H9 (cell line): ENCODE data around the gene DAPK2. TPM values are rescaled to one million over a fixed set of nuclear protein-coding genes. Genes with fewer than 3 reads are reported as not detected.

Source experiments
- DNase-seq: peaks from one replicate; pipeline ENCODE4 v3.0.0-alpha.2; 2017
- H2AFZ ChIP-seq: one replicate; pipeline ENCODE4 v1.6.1; 2013; ENCODE audit warnings: mild to moderate bottlenecking, low read length, control low read depth, moderate library complexity
- H2AK5ac ChIP-seq: 2 replicates; pipeline ENCODE4 v1.6.1; 2013; ENCODE audit warnings: low read length, control low read depth, mixed read lengths; ENCODE audit not compliant: insufficient read length
- H2BK120ac ChIP-seq: one replicate; pipeline ENCODE4 v1.6.1; 2013; ENCODE audit warnings: low read depth, mild to moderate bottlenecking, low read length, control low read depth, inconsistent platforms; ENCODE audit not compliant: poor library complexity, severe bottlenecking
- H2BK12ac ChIP-seq: 2 replicates; pipeline ENCODE4 v1.6.1; 2013; ENCODE audit warnings: low read length, control low read depth, mixed read lengths, low read depth; ENCODE audit not compliant: insufficient read length
- H2BK15ac ChIP-seq: 2 replicates; pipeline ENCODE4 v1.6.1; 2013; ENCODE audit warnings: low read depth, low read length, control low read depth
- H2BK20ac ChIP-seq: one replicate; pipeline ENCODE4 v1.6.1; 2013; ENCODE audit warnings: low read depth, mild to moderate bottlenecking, low read length, control low read depth, inconsistent platforms; ENCODE audit not compliant: poor library complexity, severe bottlenecking
- H2BK5ac ChIP-seq: 2 replicates; pipeline ENCODE4 v1.6.1; 2013; ENCODE audit warnings: low read length, control low read depth, mixed read lengths; ENCODE audit not compliant: insufficient read length
- H3K14ac ChIP-seq: 2 replicates; pipeline ENCODE4 v1.6.1; 2013; ENCODE audit warnings: low read length, control low read depth; ENCODE audit not compliant: insufficient read depth
- H3K18ac ChIP-seq: 2 replicates; pipeline ENCODE4 v1.6.1; 2013; ENCODE audit warnings: low read depth, mild to moderate bottlenecking, mixed read lengths, low read length, control low read depth; ENCODE audit not compliant: insufficient read length
- H3K23ac ChIP-seq: 2 replicates; pipeline ENCODE4 v1.6.1; 2013; ENCODE audit warnings: low read length, control low read depth, mixed read lengths, low read depth; ENCODE audit not compliant: insufficient read length
- H3K23me2 ChIP-seq: 2 replicates; pipeline ENCODE4 v1.6.1; 2013; ENCODE audit warnings: low read depth, mild to moderate bottlenecking, mixed read lengths, low read length, control low read depth; ENCODE audit not compliant: insufficient read length, poor library complexity, severe bottlenecking
- H3K27ac ChIP-seq: 2 replicates; pipeline ENCODE4 v1.5.1; 2013; ENCODE audit warnings: low read length, control low read depth, mixed read lengths, low read depth; ENCODE audit not compliant: insufficient read length
- H3K27me3 ChIP-seq: 2 replicates; pipeline ENCODE4 v1.6.1; 2013; ENCODE audit warnings: low read length, control low read depth, inconsistent platforms; ENCODE audit not compliant: insufficient read depth
- H3K4ac ChIP-seq: 2 replicates; pipeline ENCODE4 v1.6.1; 2013; ENCODE audit warnings: low read depth, mild to moderate bottlenecking, control low read depth, inconsistent platforms, low read length, moderate library complexity
- H3K4me1 ChIP-seq: 2 replicates; pipeline ENCODE4 v1.6.1; 2013; ENCODE audit warnings: low read length, control low read depth, inconsistent platforms; ENCODE audit not compliant: insufficient read depth
- H3K4me2 ChIP-seq: 2 replicates; pipeline ENCODE4 v1.6.1; 2013; ENCODE audit warnings: low read length, control low read depth, mixed read lengths; ENCODE audit not compliant: insufficient read length, insufficient read depth
- H3K56ac ChIP-seq: 2 replicates; pipeline ENCODE4 v1.6.1; 2013; ENCODE audit warnings: low read depth, mild to moderate bottlenecking, mixed read lengths, low read length, control low read depth; ENCODE audit not compliant: insufficient read length
- H3K79me1 ChIP-seq: 2 replicates; pipeline ENCODE4 v1.6.1; 2013; ENCODE audit warnings: low read depth, mild to moderate bottlenecking, moderate library complexity, low read length, control low read depth, inconsistent platforms; ENCODE audit not compliant: insufficient read depth, poor library complexity, severe bottlenecking
- H3K79me2 ChIP-seq: 2 replicates; pipeline ENCODE4 v1.6.1; 2013; ENCODE audit warnings: low read length, control low read depth, inconsistent platforms; ENCODE audit not compliant: insufficient read depth
- H3K9ac ChIP-seq: 2 replicates; pipeline ENCODE4 v1.6.1; 2013; ENCODE audit warnings: low read length, control low read depth, mixed read lengths; ENCODE audit not compliant: insufficient read length; ENCODE audit errors: extremely low read depth
- H3K9me3 ChIP-seq: one replicate; pipeline ENCODE4 v1.6.1; 2013; ENCODE audit warnings: low read depth, low read length, inconsistent platforms; ENCODE audit not compliant: control insufficient read depth
- H3T11ph ChIP-seq: one replicate; pipeline ENCODE4 v1.6.1; 2013; ENCODE audit warnings: mild to moderate bottlenecking, low read length, control low read depth, inconsistent platforms
- H4K20me1 ChIP-seq: one replicate; pipeline ENCODE4 v1.6.1; 2013; ENCODE audit not compliant: control insufficient read depth, insufficient read length, insufficient read depth
- H4K5ac ChIP-seq: 2 replicates; pipeline ENCODE4 v1.6.1; 2013; ENCODE audit warnings: low read depth, mild to moderate bottlenecking, mixed read lengths, low read length, control low read depth; ENCODE audit not compliant: insufficient read length
- H4K8ac ChIP-seq: replicated peaks from 2 replicates; pipeline ENCODE4 v1.6.1; 2013; ENCODE audit warnings: low read length, control low read depth, mixed read lengths, low read depth; ENCODE audit not compliant: insufficient read length
- H4K91ac ChIP-seq: 2 replicates; pipeline ENCODE4 v1.6.1; 2013; ENCODE audit warnings: low read depth, mild to moderate bottlenecking, moderate library complexity, mixed read lengths, low read length, control low read depth; ENCODE audit not compliant: insufficient read length
- H3K27ac Mint-ChIP-seq, 3 experiments: 2 replicates in 2 of 3; 3 replicates in 1 of 3; pipeline ENCODE4 v1.8.0; 2020 to 2021; ENCODE audit warnings: mixed read lengths in 3 of 3, mild to moderate bottlenecking in 1 of 3, moderate library complexity in 1 of 3
- H3K27me3 Mint-ChIP-seq: 2 replicates; pipeline ENCODE4 v1.8.0; 2021; ENCODE audit warnings: low read depth, mild to moderate bottlenecking, moderate library complexity, mixed read lengths
- H3K36me3 Mint-ChIP-seq, 3 experiments: 2 replicates in 2 of 3; 3 replicates in 1 of 3; pipeline ENCODE4 v1.8.0; 2020 to 2021; ENCODE audit warnings: low read depth in 3 of 3, mixed read lengths in 3 of 3; ENCODE audit not compliant: insufficient read depth in 1 of 3
- H3K4me1 Mint-ChIP-seq, 2 experiments: 2 replicates each; pipeline ENCODE4 v1.8.0; 2020; ENCODE audit warnings: mixed read lengths in 2 of 2
- H3K4me3 Mint-ChIP-seq, 2 experiments: 2 replicates in 1 of 2; 3 replicates in 1 of 2; pipeline ENCODE4 v1.8.0; 2020 to 2021; ENCODE audit warnings: mild to moderate bottlenecking in 2 of 2, mixed read lengths in 2 of 2, moderate library complexity in 1 of 2
- H3K9me3 Mint-ChIP-seq, 2 experiments: 2 replicates in 1 of 2; 3 replicates in 1 of 2; pipeline ENCODE4 v1.8.0; 2020; ENCODE audit warnings: mild to moderate bottlenecking in 2 of 2, mixed read lengths in 2 of 2, moderate library complexity in 1 of 2
- WGBS: extraction: QIAGEN DNeasy Blood & Tissue Kit; methylation state at CpG from one replicate; pipeline ENCODE4 v1.1.7; 2013; ENCODE audit warnings: missing lambda C conversion rate, low lambda C conversion rate, mixed read lengths; ENCODE audit not compliant: insufficient read length; ENCODE audit errors: extremely low coverage; 5-methylcytosine and 5-hydroxymethylcytosine counted together
- total RNA-seq: library from RNA; stranded (reverse); gene quantifications from 2 replicates; pipeline ENCODE4 v1.2.1, GENCODE V29; 2021
- TF ChIP-seq, protein P1 (sequence below): fragments of 200-600 bp; sonication (generic); conservative IDR thresholded peaks from 3 replicates; pipeline ENCODE4 v1.8.0; 2021; ENCODE audit warnings: antibody characterized with exemption, mild to moderate bottlenecking

The DAPK2 gene
- total RNA-seq, 1 experiment from 2014 or later = 3.5 TPM

DNA sequence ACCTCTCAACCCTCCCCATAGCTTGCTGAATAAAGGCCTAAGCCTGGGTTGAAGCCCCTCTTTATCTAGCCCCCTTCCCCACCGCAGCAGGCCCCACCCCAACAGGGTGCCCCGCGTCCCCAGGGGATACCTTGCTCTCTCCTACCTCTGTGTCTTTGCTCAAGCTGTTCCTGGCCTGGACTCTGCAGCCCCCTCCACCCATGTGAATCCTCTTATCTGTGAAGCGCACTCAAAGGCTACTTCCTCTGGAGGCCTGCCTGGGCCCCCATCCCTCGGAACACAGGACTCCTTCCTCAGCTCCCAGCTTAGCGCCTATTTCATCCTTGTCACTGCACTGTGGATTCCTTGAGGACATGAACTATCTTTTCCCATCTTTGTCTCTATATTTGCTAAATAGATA lies 151.1 kb downstream of the DAPK2 start:
- H3K4me1 Mint-ChIP-seq = peaks cover 16 to 25% of the 10 kb centered on the region in 2 experiments
- Histone ChIP-seq H2BK20ac (no peak overlapping the region), H2BK5ac (no peak overlapping the region), H3K18ac (no peak overlapping the region), H2BK120ac (no peak overlapping the region), H3K14ac (no peak overlapping the region), H3K79me2 (no peaks in the 10 kb centered on the region), H3K9me3 (no peaks in the 10 kb centered on the region), H3T11ph (no peak overlapping the region), H2BK15ac (no peak overlapping the region), H3K23me2 (no peaks in the 10 kb centered on the region), H2AK5ac (no peak overlapping the region), H3K27ac (no peak overlapping the region), H3K4me1 (no peaks in the 10 kb centered on the region), H3K79me1 (no peaks in the 10 kb centered on the region), H4K8ac (no peak overlapping the region), H3K4me2 (no peak overlapping the region), H4K91ac (no peak overlapping the region), H3K56ac (no peak overlapping the region), H4K5ac (no peak overlapping the region), H2AFZ (no peak overlapping the region), H3K4ac (no peak overlapping the region), H3K27me3 (no peaks in the 10 kb centered on the region), H3K9ac (no peak overlapping the region), H4K20me1 (no peaks in the 10 kb centered on the region), H3K23ac (no peak overlapping the region), H2BK12ac (no peak overlapping the region)
- no peak for DNase-seq
- WGBS = no CpG with 5 or more reads among the region's 6 CpGs
- TF ChIP-seq, protein P1, sequence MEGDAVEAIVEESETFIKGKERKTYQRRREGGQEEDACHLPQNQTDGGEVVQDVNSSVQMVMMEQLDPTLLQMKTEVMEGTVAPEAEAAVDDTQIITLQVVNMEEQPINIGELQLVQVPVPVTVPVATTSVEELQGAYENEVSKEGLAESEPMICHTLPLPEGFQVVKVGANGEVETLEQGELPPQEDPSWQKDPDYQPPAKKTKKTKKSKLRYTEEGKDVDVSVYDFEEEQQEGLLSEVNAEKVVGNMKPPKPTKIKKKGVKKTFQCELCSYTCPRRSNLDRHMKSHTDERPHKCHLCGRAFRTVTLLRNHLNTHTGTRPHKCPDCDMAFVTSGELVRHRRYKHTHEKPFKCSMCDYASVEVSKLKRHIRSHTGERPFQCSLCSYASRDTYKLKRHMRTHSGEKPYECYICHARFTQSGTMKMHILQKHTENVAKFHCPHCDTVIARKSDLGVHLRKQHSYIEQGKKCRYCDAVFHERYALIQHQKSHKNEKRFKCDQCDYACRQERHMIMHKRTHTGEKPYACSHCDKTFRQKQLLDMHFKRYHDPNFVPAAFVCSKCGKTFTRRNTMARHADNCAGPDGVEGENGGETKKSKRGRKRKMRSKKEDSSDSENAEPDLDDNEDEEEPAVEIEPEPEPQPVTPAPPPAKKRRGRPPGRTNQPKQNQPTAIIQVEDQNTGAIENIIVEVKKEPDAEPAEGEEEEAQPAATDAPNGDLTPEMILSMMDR = no peak
- no peaks in the 10 kb centered on the region; a peak in 1 of 7 replicates for H3K36me3 Mint-ChIP-seq
- H3K27ac Mint-ChIP-seq = peak overlapping the region in 1 of 3 experiments; percentile 62; a peak in 2 of 7 replicates
- H3K4me3 Mint-ChIP-seq = no peak overlapping the region; a peak in 1 of 5 replicates
- H3K27me3 Mint-ChIP-seq = no peaks in the 10 kb centered on the region; the same call in 1 of the 2 replicates
- peaks cover 0 to 2% of the 10 kb centered on the region in 2 experiments; a peak in 2 of 5 replicates for H3K9me3 Mint-ChIP-seq
